Activated naive CD4-positive, alpha-beta T cell treated with anti-CD3 and anti-CD28 coated beads, Interleukin-2, amount 50 U/mL, for 24 hours (primary cell): ENCODE measurements around the gene CRYBA4.

Experiments used
- H3K27ac Mint-ChIP-seq: one replicate; pipeline ENCODE4 v1.8.0; 2021; ENCODE audit warnings: mild to moderate bottlenecking, mixed read lengths
- H3K27me3 Mint-ChIP-seq: one replicate; pipeline ENCODE4 v1.8.0; 2021; ENCODE audit warnings: mixed read lengths
- H3K36me3 Mint-ChIP-seq: one replicate; pipeline ENCODE4 v1.8.0; 2021; ENCODE audit warnings: mixed read lengths
- H3K4me1 Mint-ChIP-seq: one replicate; pipeline ENCODE4 v1.8.0; 2021; ENCODE audit warnings: mixed read lengths
- H3K4me3 Mint-ChIP-seq: one replicate; pipeline ENCODE4 v1.8.0; 2021; ENCODE audit warnings: mild to moderate bottlenecking, mixed read lengths
- H3K9me3 Mint-ChIP-seq: one replicate; pipeline ENCODE4 v1.8.0; 2021; ENCODE audit warnings: mixed read lengths

Gene CRYBA4

GRCh38 chr22:26632422-26633155 lies 10.8 kb downstream of the CRYBA4 start:
- H3K9me3 Mint-ChIP-seq, result no peaks in the 10 kb centered on the region
- H3K4me3 Mint-ChIP-seq, result no peak overlapping the region
- H3K4me1 Mint-ChIP-seq, result peaks cover under 1% of the 10 kb centered on the region
- no peaks in the 10 kb centered on the region for H3K27me3 Mint-ChIP-seq
- no peaks in the 10 kb centered on the region for H3K36me3 Mint-ChIP-seq
- no peak overlapping the region for H3K27ac Mint-ChIP-seq

GRCh38 chr22:26634189-26634588 lies 12.4 kb downstream of the CRYBA4 start:
- Mint-ChIP-seq H3K4me3 (no peak overlapping the region), H3K4me1 (no peaks in the 10 kb centered on the region), H3K36me3 (no peaks in the 10 kb centered on the region), H3K27ac (no peak overlapping the region), H3K27me3 (no peaks in the 10 kb centered on the region), H3K9me3 (no peaks in the 10 kb centered on the region)

GRCh38 chr22:26635117-26635516 lies 13.4 kb downstream of the CRYBA4 start:
- no peaks in the 10 kb centered on the region for H3K9me3 Mint-ChIP-seq
- H3K4me3 Mint-ChIP-seq, result no peak overlapping the region
- no peaks in the 10 kb centered on the region for H3K27me3 Mint-ChIP-seq
- H3K4me1 Mint-ChIP-seq, result no peaks in the 10 kb centered on the region
- no peak overlapping the region for H3K27ac Mint-ChIP-seq
- H3K36me3 Mint-ChIP-seq, result no peaks in the 10 kb centered on the region

- Mint-ChIP-seq H3K27ac (no peak overlapping the region), H3K27me3 (no peaks in the 10 kb centered on the region), H3K36me3 (no peaks in the 10 kb centered on the region), H3K4me1 (peaks cover 5% of the 10 kb centered on the region), H3K9me3 (no peaks in the 10 kb centered on the region), H3K4me3 (no peak overlapping the region)
Observed at GRCh38 chr22:26636296-26636695, 14.5 kb downstream of the CRYBA4 start.

DNA sequence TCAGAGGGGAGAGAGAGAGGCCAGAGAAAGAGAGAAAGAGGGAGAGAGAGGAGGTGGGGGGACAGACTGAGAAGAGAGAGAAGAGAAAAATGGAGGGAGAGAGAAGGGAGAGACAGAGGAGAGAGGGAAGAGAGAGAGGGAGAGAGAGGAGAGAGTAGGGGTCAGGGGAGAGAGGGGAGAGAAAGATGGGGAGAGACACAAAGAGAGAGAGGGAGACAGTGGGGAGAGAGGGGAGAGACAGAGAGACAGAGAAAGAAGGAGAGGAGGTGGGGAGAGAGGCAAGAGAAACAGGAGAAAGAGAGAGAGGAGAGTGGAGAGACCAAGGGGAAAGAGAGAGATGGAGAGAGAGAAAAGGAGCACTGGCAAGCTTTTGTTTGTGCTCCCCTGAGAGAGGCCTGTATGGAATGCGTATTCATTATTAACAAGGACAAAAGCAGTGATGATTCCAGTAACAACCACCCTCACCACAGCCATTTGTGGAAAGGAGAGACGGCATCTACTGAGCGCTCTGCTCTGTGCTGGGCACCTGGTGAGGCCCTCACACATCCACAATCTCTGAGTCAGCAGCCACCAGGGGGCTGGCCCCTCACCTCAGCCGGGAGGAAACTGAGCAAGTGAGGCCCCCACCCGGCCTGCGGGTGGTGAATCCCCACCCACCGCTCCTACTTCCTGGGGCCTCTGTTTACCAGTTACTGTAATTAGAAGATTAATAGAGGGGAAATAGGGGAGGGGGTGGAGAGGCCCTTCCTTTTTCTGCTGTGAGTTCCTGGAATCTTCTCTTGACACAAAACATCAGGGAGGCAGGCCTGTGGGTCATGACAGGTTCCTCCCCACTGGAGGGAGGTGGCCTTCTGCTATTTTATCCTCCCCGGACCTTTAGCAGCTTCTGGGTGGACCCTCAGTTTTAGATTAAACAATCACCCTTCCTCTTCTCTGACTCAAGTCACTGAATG lies 21.0 kb downstream of the CRYBA4 start:
- H3K4me1 Mint-ChIP-seq, result peaks cover 63% of the 10 kb centered on the region
- H3K27me3 Mint-ChIP-seq, result no peaks in the 10 kb centered on the region
- H3K4me3 Mint-ChIP-seq, result peak overlapping the region; percentile 59
- no peaks in the 10 kb centered on the region for H3K36me3 Mint-ChIP-seq
- peak overlapping the region; percentile 84 for H3K27ac Mint-ChIP-seq
- no peaks in the 10 kb centered on the region for H3K9me3 Mint-ChIP-seq

DNA sequence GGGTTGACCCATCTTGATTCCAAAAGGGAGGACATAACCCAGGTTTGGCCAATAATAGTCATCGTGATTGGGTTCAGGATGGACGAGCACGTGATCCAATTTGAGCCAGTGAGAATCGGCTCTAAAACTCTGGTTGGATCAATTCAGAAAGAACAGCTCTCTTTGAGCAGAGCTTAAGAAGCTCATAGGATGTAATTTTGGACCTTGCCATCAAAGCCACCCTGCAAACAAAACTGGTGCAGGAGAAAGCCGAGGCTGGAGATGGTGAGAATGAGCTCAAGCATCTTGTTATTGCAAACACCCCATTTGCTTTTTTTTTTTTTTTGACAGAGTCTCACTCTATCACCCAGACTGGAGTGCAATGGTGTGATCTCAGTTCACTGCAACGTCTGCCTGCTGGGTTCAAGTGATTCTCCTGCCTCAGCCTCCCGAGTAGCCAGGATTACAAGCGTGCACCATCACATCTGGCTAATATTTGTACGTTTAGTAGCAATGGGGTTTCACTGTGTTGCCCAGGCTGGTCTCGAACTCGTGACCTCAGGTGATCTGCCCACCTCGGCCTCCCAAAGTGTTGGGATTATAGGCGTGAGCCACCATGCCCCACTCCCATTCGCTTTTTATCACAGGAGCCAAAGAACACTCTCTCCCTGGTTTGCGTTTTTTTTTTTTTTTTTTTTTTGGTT lies 21.8 kb downstream of the CRYBA4 start:
- H3K4me1 Mint-ChIP-seq, result peaks cover 72% of the 10 kb centered on the region

GRCh38 chr22:26646158-26646557 lies 24.4 kb downstream of the CRYBA4 start:
- H3K36me3 Mint-ChIP-seq, result no peaks in the 10 kb centered on the region
- H3K27ac Mint-ChIP-seq, result no peak overlapping the region
- H3K4me3 Mint-ChIP-seq, result no peak overlapping the region

More for the DNA sequence above, 21.8 kb downstream of the CRYBA4 start:
- peak overlapping the region; percentile 59 for H3K4me3 Mint-ChIP-seq
- H3K27me3 Mint-ChIP-seq, result no peaks in the 10 kb centered on the region
- no peaks in the 10 kb centered on the region for H3K9me3 Mint-ChIP-seq
- H3K27ac Mint-ChIP-seq, result peak overlapping the region; percentile 75
- H3K36me3 Mint-ChIP-seq, result no peaks in the 10 kb centered on the region

DNA sequence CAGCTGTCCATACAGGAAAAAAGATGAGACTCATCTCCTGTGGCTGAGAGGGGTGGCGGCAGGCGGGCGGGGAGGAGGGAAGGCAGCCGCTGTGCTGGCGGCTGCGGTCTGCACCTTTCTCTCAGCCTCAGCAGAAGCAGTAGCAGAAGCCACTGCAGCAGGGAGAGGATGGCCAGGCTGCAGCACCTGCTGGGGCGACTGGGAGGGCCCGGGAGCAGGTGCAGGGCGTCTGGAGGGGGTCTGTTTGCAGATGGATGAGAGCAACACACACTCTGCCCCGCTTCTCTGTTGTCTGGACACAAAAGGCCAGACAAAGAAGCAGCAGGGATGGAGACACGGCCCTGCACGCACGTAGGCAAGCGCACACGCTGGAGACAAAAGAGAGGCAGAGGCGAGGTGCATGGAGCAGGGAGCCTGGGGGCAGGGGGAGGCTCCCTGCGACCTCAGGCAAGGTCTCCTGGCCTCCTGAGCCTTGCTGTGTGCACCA lies 26.3 kb downstream of the CRYBA4 start:
- Mint-ChIP-seq H3K36me3 (no peaks in the 10 kb centered on the region), H3K4me3 (peak overlapping the region; percentile 23), H3K27me3 (no peaks in the 10 kb centered on the region), H3K4me1 (peaks cover 57% of the 10 kb centered on the region), H3K9me3 (no peaks in the 10 kb centered on the region), H3K27ac (no peak overlapping the region)

More at GRCh38 chr22:26646158-26646557, 24.4 kb downstream of the CRYBA4 start:
- Mint-ChIP-seq H3K9me3 (no peaks in the 10 kb centered on the region), H3K4me1 (peaks cover 76% of the 10 kb centered on the region), H3K27me3 (no peaks in the 10 kb centered on the region)

- Mint-ChIP-seq H3K27me3 (no peaks in the 10 kb centered on the region), H3K27ac (peak overlapping the region; percentile 56), H3K4me1 (peaks cover 52% of the 10 kb centered on the region), H3K36me3 (no peaks in the 10 kb centered on the region), H3K9me3 (no peaks in the 10 kb centered on the region), H3K4me3 (no peak overlapping the region)
Observed at GRCh38 chr22:26648528-26649388, 27.0 kb downstream of the CRYBA4 start.

DNA sequence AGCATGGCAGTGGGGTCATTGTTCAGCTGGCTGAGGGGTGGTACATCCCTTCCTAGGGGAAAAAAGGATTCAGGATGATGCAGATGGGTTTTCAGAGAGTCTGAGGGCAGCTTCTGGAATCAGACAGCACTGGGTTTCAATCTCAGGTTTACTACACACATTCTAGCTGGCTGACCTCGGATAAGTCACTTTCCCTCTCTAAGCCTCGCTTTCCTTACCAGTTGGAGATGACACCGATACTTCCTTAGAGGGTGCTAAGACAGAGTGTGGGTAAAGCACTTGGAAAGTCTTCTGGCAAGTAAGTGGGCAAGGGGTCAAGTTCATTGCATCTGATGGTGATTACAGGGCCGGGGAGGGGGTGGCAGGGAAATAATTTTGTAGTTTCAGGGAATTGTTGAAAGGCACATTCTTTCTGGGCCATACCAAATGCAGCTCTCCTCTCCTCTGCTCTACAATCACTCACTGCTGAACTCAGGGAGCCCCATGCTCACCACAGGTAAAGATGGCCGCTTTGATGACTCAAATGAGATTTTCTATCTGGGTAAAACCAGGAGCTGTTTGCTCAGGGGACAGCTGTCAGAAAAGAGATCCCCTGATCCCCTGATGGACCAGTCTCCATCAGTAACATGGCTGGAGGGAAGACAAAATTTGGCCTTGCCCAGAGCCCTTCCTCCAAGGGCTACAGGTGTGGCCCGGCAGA lies 29.1 kb downstream of the CRYBA4 start:
- Mint-ChIP-seq H3K4me3 (no peak overlapping the region), H3K27ac (no peak overlapping the region), H3K27me3 (no peaks in the 10 kb centered on the region), H3K9me3 (no peaks in the 10 kb centered on the region), H3K36me3 (no peaks in the 10 kb centered on the region), H3K4me1 (peaks cover 34% of the 10 kb centered on the region)

DNA sequence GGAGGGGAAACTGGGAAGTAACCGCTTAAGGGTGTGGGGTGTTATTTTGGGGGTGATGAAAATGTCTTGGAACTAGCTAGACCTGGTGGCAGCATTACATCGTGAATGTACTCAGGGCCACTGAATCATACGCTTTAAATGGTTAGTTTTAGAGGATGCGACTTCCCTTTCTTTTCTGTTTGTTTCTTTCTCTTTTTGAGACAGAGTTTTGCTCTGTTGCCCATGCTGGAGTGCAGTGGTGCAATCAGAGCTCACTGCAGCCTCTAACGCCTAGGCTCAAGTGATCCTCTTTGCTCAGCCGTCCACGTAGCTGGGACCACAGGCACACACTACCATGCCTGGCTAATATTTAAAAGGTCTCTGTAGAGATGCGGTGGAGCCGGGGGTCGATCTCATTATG lies 30.1 kb downstream of the CRYBA4 start:
- H3K4me3 Mint-ChIP-seq, result no peak overlapping the region
- H3K27ac Mint-ChIP-seq, result no peak overlapping the region
- peaks cover 25% of the 10 kb centered on the region for H3K4me1 Mint-ChIP-seq
- H3K27me3 Mint-ChIP-seq, result no peaks in the 10 kb centered on the region
- H3K36me3 Mint-ChIP-seq, result no peaks in the 10 kb centered on the region
- H3K9me3 Mint-ChIP-seq, result no peaks in the 10 kb centered on the region

- Mint-ChIP-seq H3K4me1 (peaks cover 26% of the 10 kb centered on the region), H3K27me3 (no peaks in the 10 kb centered on the region), H3K36me3 (no peaks in the 10 kb centered on the region), H3K4me3 (peak within 1 kb of the TSS; percentile 90), H3K27ac (peak within 1 kb of the TSS; percentile 35), H3K9me3 (no peaks in the 10 kb centered on the region)
Observed at GRCh38 chr22:26656891-26657851, 35.4 kb downstream of the CRYBA4 start, which contains the start of gene MIAT. MIAT (plus strand) TSS chr22:26657588.

- Mint-ChIP-seq H3K9me3 (no peaks in the 10 kb centered on the region), H3K36me3 (no peaks in the 10 kb centered on the region), H3K4me1 (peaks cover 26% of the 10 kb centered on the region), H3K4me3 (peak overlapping the region; percentile 90), H3K27ac (peak overlapping the region; percentile 35), H3K27me3 (no peaks in the 10 kb centered on the region)
Observed at GRCh38 chr22:26658161-26658560, 36.4 kb downstream of the CRYBA4 start.
